ENCODE data around the gene TTC9B.
"Not testable (repeated sequence)": the region's sequence is repeated elsewhere in the genome, so short reads cannot be mapped to it uniquely, and the experiment has no call there.

The TTC9B gene

GRCh38 chr19:40169482-40170302 is 48.5 kb downstream of the TTC9B start:
- H3K36me3 ChIP-seq (ENCODE audit: insufficient read depth, low read length); H3K9me3 ChIP-seq (ENCODE audit: low read length); H3K27me3 ChIP-seq (ENCODE audit: insufficient read depth, low read length); H3F3A ChIP-seq (ENCODE audit: insufficient read depth, low read length); H3K27ac ChIP-seq (ENCODE audit: low read depth, low read length, poor library complexity, severe bottlenecking); H2AFZ ChIP-seq (ENCODE audit: low read length); H3K4me3 ChIP-seq (ENCODE audit: low read depth, low read length, poor library complexity, severe bottlenecking); H4K20me1 ChIP-seq (ENCODE audit: insufficient read depth, low read length); H3K79me2 ChIP-seq (ENCODE audit: insufficient read depth, low read length); H3K4me2 ChIP-seq (ENCODE audit: low read length); H3K9me2 ChIP-seq (ENCODE audit: low read depth, low read length); H3K9ac ChIP-seq (ENCODE audit: low read length); H3K4me1 ChIP-seq (ENCODE audit: insufficient read depth, low read length, severe bottlenecking): not testable (repeated sequence)

Data from OCI-LY1 (cell line).